HFFc6 (cell line): Measurements from ENCODE around the gene ETV5. TPM values are rescaled to one million over a fixed set of nuclear protein-coding genes. Genes with fewer than 3 reads are reported as not detected.

Experiments
- DNase-seq: peaks from one replicate; pipeline ENCODE4 v3.0.0-alpha.2; 2018
- H3K27ac Mint-ChIP-seq: 2 replicates; pipeline ENCODE4 v1.8.0; 2020; ENCODE audit warnings: mild to moderate bottlenecking, mixed read lengths
- H3K27me3 Mint-ChIP-seq: 2 replicates; pipeline ENCODE4 v1.8.0; 2021; ENCODE audit warnings: mild to moderate bottlenecking, moderate library complexity, mixed read lengths; ENCODE audit not compliant: insufficient read depth
- H3K36me3 Mint-ChIP-seq: 2 replicates; pipeline ENCODE4 v1.8.0; 2021; ENCODE audit warnings: low read depth, mixed read lengths
- H3K4me1 Mint-ChIP-seq: 2 replicates; pipeline ENCODE4 v1.8.0; 2020; ENCODE audit warnings: low read depth, mixed read lengths
- H3K4me3 Mint-ChIP-seq: 2 replicates; pipeline ENCODE4 v1.8.0; 2020; ENCODE audit warnings: mild to moderate bottlenecking, moderate library complexity, mixed read lengths
- H3K9me3 Mint-ChIP-seq: 2 replicates; pipeline ENCODE4 v1.8.0; 2020; ENCODE audit warnings: mild to moderate bottlenecking, mixed read lengths
- CTCF ChIP-seq: fragments of 200-600 bp; sonication (generic); IDR thresholded peaks from 2 replicates; pipeline ENCODE4 v1.5.0; 2021; ENCODE audit warnings: antibody characterized with exemption, mild to moderate bottlenecking
- total RNA-seq, 6 experiments: library from RNA; stranded (reverse); fragmentation: NEBNext Ultra II Directional; extraction: Animal tissue kit (Norgen Biotek cat#: 25700); gene quantifications; 2 replicates in 1 of 6; 3 replicates in 5 of 6; pipeline ENCODE4 v1.2.3, GENCODE V29; 2021

ETV5 gene
- total RNA-seq, 6 experiments from 2014 or later: 48.6 to 69.3 (median 52.5) TPM

GRCh38 chr3:186088335-186088734 lies 20.6 kb downstream of the ETV5 start:
- Mint-ChIP-seq H3K36me3 (peaks cover 38% of the 10 kb centered on the region), H3K27me3 (no peaks in the 10 kb centered on the region), H3K4me1 (peaks cover 8% of the 10 kb centered on the region), H3K9me3 (no peaks in the 10 kb centered on the region), H3K27ac (no peak overlapping the region), H3K4me3 (no peak overlapping the region)
- peak; percentile 12; the same call in 1 of the 2 replicates for TF ChIP-seq CTCF
- no peak for DNase-seq

GRCh38 chr3:186084264-186084663 lies 24.6 kb downstream of the ETV5 start:
- Mint-ChIP-seq H3K27me3 (no peaks in the 10 kb centered on the region; the same call in 1 of the 2 replicates), H3K4me3 (no peak overlapping the region), H3K4me1 (peaks cover 8% of the 10 kb centered on the region), H3K27ac (no peak overlapping the region; the same call in 1 of the 2 replicates), H3K36me3 (peaks cover 41% of the 10 kb centered on the region), H3K9me3 (no peaks in the 10 kb centered on the region)
- no peak for TF ChIP-seq CTCF
- no peak for DNase-seq

GRCh38 chr3:186083746-186084145 lies 25.1 kb downstream of the ETV5 start:
- Mint-ChIP-seq H3K9me3 (no peaks in the 10 kb centered on the region), H3K4me1 (peaks cover 8% of the 10 kb centered on the region), H3K27me3 (no peaks in the 10 kb centered on the region; the same call in 1 of the 2 replicates), H3K27ac (peak overlapping the region; percentile 64; the same call in 1 of the 2 replicates), H3K4me3 (no peak overlapping the region), H3K36me3 (peaks cover 47% of the 10 kb centered on the region)
- TF ChIP-seq CTCF: no peak
- DNase-seq: no peak

- Mint-ChIP-seq H3K27me3 (no peaks in the 10 kb centered on the region; the same call in 1 of the 2 replicates), H3K4me3 (no peak overlapping the region), H3K36me3 (peaks cover 51% of the 10 kb centered on the region), H3K4me1 (peaks cover 8% of the 10 kb centered on the region), H3K9me3 (no peaks in the 10 kb centered on the region), H3K27ac (no peak overlapping the region)
- no peak for DNase-seq
- no peak for TF ChIP-seq CTCF
Measured at GRCh38 chr3:186082150-186082549, 26.7 kb downstream of the ETV5 start.

- Mint-ChIP-seq H3K27me3 (no peaks in the 10 kb centered on the region; the same call in 1 of the 2 replicates), H3K36me3 (peaks cover 47% of the 10 kb centered on the region), H3K4me1 (peaks cover 8% of the 10 kb centered on the region), H3K4me3 (no peak overlapping the region), H3K27ac (no peak overlapping the region), H3K9me3 (no peaks in the 10 kb centered on the region)
- no peak for TF ChIP-seq CTCF
- DNase-seq: no peak
Measured at GRCh38 chr3:186081678-186082077, 27.2 kb downstream of the ETV5 start.
